LNCaP clone FGC (cell line): ENCODE data around the gene L1CAM.
A peak's percentile ranks its signal among the peaks of the same experiment; 100 is the strongest.

ENCODE experiments used
- DNase-seq: peaks from one replicate; pipeline ENCODE4 v3.0.0-alpha.2; 2011; ENCODE audit warnings: low read depth
- H3K4me3 ChIP-seq: 2 replicates; pipeline ENCODE4 v1.5.1; 2011; ENCODE audit warnings: mild to moderate bottlenecking, low read depth, low read length, control low read depth
- TF ChIP-seq, protein P1 (sequence below): IDR thresholded peaks from 2 replicates; pipeline ENCODE4 v1.5.1; 2012; ENCODE audit warnings: mild to moderate bottlenecking; ENCODE audit not compliant: control insufficient read depth, insufficient read depth; ENCODE audit errors: extremely low read depth

The L1CAM gene

DNA sequence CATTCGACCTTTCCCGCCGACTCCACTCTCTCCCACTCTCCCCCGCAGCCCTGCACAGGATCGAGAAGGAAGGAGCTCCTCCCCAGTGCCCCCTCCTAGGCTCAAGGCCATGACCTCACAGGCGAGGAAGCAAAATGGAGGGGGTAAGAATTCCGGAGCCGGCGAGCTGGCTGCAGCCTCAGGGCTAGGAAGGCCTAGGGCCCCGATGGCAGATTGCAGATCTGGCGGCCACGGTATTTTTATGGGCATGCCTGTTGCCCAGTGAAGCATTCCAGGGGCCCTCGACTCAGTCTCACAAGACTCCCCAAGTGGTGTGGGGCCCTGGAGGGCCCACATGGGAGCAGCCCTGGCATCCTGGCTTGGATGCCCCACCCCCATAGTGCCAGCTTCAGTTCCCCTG, 942 bp upstream of the L1CAM start:
- TF ChIP-seq, protein P1, sequence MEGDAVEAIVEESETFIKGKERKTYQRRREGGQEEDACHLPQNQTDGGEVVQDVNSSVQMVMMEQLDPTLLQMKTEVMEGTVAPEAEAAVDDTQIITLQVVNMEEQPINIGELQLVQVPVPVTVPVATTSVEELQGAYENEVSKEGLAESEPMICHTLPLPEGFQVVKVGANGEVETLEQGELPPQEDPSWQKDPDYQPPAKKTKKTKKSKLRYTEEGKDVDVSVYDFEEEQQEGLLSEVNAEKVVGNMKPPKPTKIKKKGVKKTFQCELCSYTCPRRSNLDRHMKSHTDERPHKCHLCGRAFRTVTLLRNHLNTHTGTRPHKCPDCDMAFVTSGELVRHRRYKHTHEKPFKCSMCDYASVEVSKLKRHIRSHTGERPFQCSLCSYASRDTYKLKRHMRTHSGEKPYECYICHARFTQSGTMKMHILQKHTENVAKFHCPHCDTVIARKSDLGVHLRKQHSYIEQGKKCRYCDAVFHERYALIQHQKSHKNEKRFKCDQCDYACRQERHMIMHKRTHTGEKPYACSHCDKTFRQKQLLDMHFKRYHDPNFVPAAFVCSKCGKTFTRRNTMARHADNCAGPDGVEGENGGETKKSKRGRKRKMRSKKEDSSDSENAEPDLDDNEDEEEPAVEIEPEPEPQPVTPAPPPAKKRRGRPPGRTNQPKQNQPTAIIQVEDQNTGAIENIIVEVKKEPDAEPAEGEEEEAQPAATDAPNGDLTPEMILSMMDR: no peak
- no peak for DNase-seq
- H3K4me3 ChIP-seq: no peak overlapping the region

GRCh38 chrX:153885208-153885787, 675 bp downstream of the L1CAM start:
- TF ChIP-seq, protein P1: no peak
- H3K4me3 ChIP-seq: no peak overlapping the region
- no peak for DNase-seq

- DNase-seq: no peak
- no peak overlapping the region for H3K4me3 ChIP-seq
- TF ChIP-seq, protein P1: peak; percentile 34; the same call in 1 of the 2 replicates
Measured at GRCh38 chrX:153884590-153884989, 1.4 kb downstream of the L1CAM start.

- TF ChIP-seq, protein P1: no peak
- no peak for DNase-seq
- no peak overlapping the region for H3K4me3 ChIP-seq
Measured at GRCh38 chrX:153884136-153884535, 1.8 kb downstream of the L1CAM start.

DNA sequence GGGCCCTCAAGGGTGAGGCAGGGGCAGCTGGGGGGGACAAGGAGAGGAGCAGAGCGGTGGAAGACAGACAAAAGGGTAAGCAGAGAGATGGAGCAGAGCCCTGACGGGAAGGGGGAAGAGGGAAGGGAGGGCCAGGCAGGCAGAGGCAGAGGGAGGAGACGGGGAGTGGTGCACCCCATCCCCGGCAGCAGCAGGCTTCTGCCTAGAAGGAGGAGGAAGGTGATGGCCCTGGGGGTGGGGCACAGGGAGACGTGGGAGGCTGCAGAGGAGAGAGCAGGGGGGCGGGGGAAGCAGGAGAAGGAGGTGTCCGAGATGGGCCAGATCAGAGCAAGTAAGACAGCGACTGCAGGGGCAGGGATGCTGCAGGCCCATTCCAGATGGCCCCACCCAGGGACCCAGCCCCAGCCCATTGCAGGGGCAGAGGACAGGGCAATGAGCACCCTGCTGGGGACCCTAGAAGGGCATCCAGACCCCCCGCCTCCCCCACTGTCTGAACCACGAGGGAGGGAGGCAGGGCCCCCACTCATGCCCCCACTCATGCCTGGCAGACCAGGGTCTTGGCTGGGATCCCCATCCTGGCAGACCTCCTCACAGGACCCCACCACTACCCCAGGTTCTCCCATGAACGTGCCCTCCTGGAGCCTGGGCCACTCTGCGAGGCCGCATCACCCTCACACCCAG, 2.7 kb downstream of the L1CAM start:
- TF ChIP-seq, protein P1: no peak
- no peak overlapping the region for H3K4me3 ChIP-seq
- no peak for DNase-seq

DNA sequence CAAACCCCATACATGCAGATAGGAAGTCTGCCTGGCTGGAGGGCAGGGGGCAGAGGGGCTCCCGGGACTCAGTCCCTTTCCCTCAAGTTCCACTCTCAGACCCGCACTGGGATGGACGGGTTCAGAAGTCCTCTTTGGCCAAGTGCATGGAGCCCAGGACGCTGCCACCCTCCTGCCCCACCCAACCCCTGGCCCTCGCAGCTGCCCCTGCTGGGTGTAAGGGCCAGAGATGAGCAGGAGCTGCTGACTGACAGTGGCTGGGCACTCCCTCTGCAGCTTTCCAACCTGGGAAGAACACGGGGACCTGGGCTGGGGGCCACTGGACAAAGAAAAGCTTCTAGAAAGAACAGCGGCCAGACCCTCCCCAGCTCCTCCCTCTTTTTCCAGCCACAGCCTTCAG, 3.4 kb downstream of the L1CAM start:
- TF ChIP-seq, protein P1: no peak
- DNase-seq: no peak
- H3K4me3 ChIP-seq: no peak overlapping the region

GRCh38 chrX:153882086-153882498, 3.9 kb downstream of the L1CAM start:
- TF ChIP-seq, protein P1: no peak
- no peak for DNase-seq
- H3K4me3 ChIP-seq: no peak overlapping the region
